Naive thymus-derived CD4-positive, alpha-beta T cell (primary cell): ENCODE results near the gene CHFR. TPM values are rescaled to one million over a fixed set of nuclear protein-coding genes. Genes with fewer than 3 reads are reported as not detected.
A peak's percentile ranks its signal among the peaks of the same experiment; 100 is the strongest.
"Not testable (repeated sequence)": the region's sequence is repeated elsewhere in the genome, so short reads cannot be mapped to it uniquely, and the experiment has no call there.

ENCODE experiments used
- ATAC-seq: fragments of 150-1000 bp; cut with Tn5 transposase; 2 replicates; pipeline ENCODE4 v1.10.0; 2021; ENCODE audit warnings: mild to moderate bottlenecking, moderate library complexity
- CTCF ChIA-PET: fragments of 350-600 bp; sonication (Branson Sonifier 250); formaldehyde crosslinking; loops from one replicate; lab custom pipeline; 2021; ENCODE audit warnings: antibody characterized with exemption; lab: Charles Lee
- POLR2A ChIA-PET: fragments of 350-600 bp; sonication (Branson Sonifier 250); formaldehyde crosslinking; loops from one replicate; lab custom pipeline; 2021; ENCODE audit warnings: antibody characterized with exemption, inconsistent platforms; lab: Charles Lee
- DNase-seq, 9 donors: peaks; one replicate each; pipeline versions ENCODE4 v3.0.0 to v3.0.0-alpha.2; 2020 to 2022; ENCODE audit warnings: mixed read lengths in 1 of 9
- H3K27ac ChIP-seq: one replicate; pipeline ENCODE4 v1.7.0; 2013; ENCODE audit warnings: mild to moderate bottlenecking, low read depth, low read length, moderate library complexity
- H3K27me3 ChIP-seq, 2 donors: one replicate each; pipeline ENCODE4 v1.7.0; 2013; ENCODE audit warnings: low read length in 2 of 2, mild to moderate bottlenecking in 2 of 2, moderate library complexity in 2 of 2; ENCODE audit not compliant: control insufficient read depth in 2 of 2, insufficient read depth in 2 of 2
- H3K36me3 ChIP-seq, 3 experiments: 1 replicate in 2 of 3; 2 replicates in 1 of 3; pipeline ENCODE4 v1.7.0; 2013; ENCODE audit warnings: low read length in 3 of 3, mild to moderate bottlenecking in 3 of 3, moderate library complexity in 1 of 3; ENCODE audit not compliant: insufficient read depth in 3 of 3, control insufficient read depth in 2 of 3
- H3K4me1 ChIP-seq, 2 donors: one replicate each; pipeline ENCODE4 v1.7.0; 2013; ENCODE audit warnings: low read length in 2 of 2, mild to moderate bottlenecking in 2 of 2, moderate library complexity in 1 of 2; ENCODE audit not compliant: control insufficient read depth in 2 of 2, insufficient read depth in 2 of 2
- H3K4me3 ChIP-seq: 2 replicates; pipeline ENCODE4 v1.7.0; 2013; ENCODE audit warnings: mild to moderate bottlenecking, low read length
- H3K9me3 ChIP-seq, 3 experiments: 1 replicate in 2 of 3; 2 replicates in 1 of 3; pipeline ENCODE4 v1.7.0; 2013; ENCODE audit warnings: low read length in 3 of 3; ENCODE audit not compliant: control insufficient read depth in 2 of 3
- H3K27ac Mint-ChIP-seq, 9 donors: one replicate each; pipeline ENCODE4 v1.8.0; 2020 to 2022; ENCODE audit warnings: mixed read lengths in 9 of 9, mild to moderate bottlenecking in 8 of 9, moderate library complexity in 5 of 9, inconsistent platforms in 2 of 9
- H3K27me3 Mint-ChIP-seq, 5 donors: one replicate each; pipeline ENCODE4 v1.8.0; 2021 to 2022; ENCODE audit warnings: mixed read lengths in 5 of 5, mild to moderate bottlenecking in 1 of 5
- H3K36me3 Mint-ChIP-seq, 5 donors: one replicate each; pipeline ENCODE4 v1.8.0; 2020 to 2022; ENCODE audit warnings: mixed read lengths in 5 of 5, mild to moderate bottlenecking in 3 of 5, inconsistent platforms in 1 of 5
- H3K4me1 Mint-ChIP-seq, 7 donors: one replicate each; pipeline ENCODE4 v1.8.0; 2020 to 2022; ENCODE audit warnings: mixed read lengths in 7 of 7, mild to moderate bottlenecking in 3 of 7, inconsistent platforms in 1 of 7
- H3K4me3 Mint-ChIP-seq, 10 donors: one replicate each; pipeline ENCODE4 v1.8.0; 2020 to 2022; ENCODE audit warnings: mild to moderate bottlenecking in 10 of 10, mixed read lengths in 10 of 10, moderate library complexity in 6 of 10, inconsistent platforms in 2 of 10
- H3K9me3 Mint-ChIP-seq, 11 donors: one replicate each; pipeline ENCODE4 v1.8.0; 2020 to 2022; ENCODE audit warnings: mixed read lengths in 11 of 11, mild to moderate bottlenecking in 4 of 11, inconsistent platforms in 1 of 11, moderate library complexity in 1 of 11
- intact Hi-C, 2 donors: fragments of 100-400 bp; cut with micrococcal nuclease; formaldehyde crosslinking; loops; one replicate each; pipeline ENCODE4 v1.15.1; 2023
- polyA plus RNA-seq, 2 donors: library from polyadenylated mRNA; unstranded; fragments of 300-500 nt; fragmentation: Illumina TruSeq; gene quantifications; one replicate each; pipeline ENCODE4 v1.2.3, GENCODE V29; 2021
- total RNA-seq, 6 experiments: library from RNA in 5 of 6; stranded (reverse) in 5 of 6; gene quantifications; 1 replicate in 5 of 6; 2 replicates in 1 of 6; pipeline ENCODE4 v1.2.3 and lab custom pipeline; 2021 to 2026

The CHFR gene
- total and polyA plus RNA-seq, 7 experiments from 2014 or later, result 25.2 to 97.8 (median 67.3) TPM

DNA sequence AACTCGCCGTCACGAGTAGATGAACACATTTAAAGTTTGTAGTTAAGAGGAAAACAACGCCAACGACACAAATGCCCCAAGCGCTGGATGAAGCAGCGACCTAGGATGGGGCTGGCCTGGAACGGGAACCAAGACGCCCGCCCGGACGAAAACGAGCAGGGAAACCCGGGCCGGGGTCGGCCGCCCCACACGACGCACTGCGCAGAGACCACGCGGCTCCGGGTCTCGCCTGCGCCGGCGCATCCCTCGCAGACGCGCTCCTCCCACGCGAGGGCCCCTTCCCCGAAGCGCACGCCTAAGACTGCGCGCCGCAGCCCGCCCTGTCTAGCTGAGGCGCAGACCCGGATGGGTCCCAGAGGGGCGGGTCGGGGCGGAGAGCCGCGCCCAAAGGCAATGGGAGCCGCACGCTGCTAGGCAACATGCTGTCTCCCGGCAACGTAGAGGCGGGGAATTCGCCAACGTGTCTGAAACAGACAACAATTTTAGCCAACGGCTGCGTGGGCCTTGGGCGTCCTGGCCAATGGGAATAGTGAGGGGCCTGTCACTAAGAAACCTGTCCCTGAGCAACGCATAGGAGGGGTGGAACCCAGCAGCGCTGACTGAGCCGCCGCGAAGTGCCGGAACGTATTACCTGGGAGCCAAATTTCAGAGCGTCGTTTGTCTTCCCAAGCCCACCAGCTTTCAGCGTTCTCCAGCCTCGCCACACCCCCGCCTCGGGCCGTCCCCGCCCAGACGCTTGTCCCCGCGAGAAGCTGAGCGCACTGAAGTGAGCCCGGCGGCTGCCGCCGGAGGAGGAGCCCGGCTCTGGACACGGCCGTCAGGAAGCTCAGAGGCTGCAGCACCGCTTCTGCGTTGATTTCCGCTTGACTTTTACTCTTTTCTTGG lies 21.0 kb upstream of the CHFR start:
- peaks cover 4 to 21% (median 10%) of the 10 kb centered on the region in 5 donors for H3K36me3 Mint-ChIP-seq
- no peaks in the 10 kb centered on the region for H3K27me3 ChIP-seq

DNA sequence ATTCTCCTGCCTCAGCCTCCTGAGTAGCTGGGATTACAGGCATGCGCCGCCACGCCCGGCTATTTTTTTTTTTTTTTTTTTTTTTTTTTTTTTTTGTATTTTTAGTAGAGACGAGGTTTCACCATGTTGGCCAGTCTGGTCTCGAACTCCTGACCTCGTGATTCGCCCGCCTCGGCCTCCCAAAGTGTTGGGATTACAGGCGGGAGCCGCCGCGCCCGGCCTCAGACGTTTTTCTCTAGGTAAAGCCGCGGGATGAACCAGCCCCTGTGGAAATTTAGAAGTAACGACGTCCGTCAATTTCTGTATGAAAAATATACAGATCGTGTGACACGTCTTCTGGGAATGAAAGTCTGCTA lies 20.4 kb upstream of the CHFR start:
- Mint-ChIP-seq H3K9me3 (peaks cover 0 to 31% (median 12%) of the 10 kb centered on the region in 11 donors), H3K4me1 (peaks cover 6 to 41% (median 23%) of the 10 kb centered on the region in 7 donors), H3K4me3 (peak overlapping the region; percentile 83 to 98 (median 94)), H3K36me3 (peaks cover 4 to 20% (median 8%) of the 10 kb centered on the region in 5 donors), H3K27me3 (peaks cover 0 to 29% (median 0%) of the 10 kb centered on the region in 5 donors), H3K27ac (peak overlapping the region; percentile 92 to 99 (median 97))
- not testable (repeated sequence) for DNase-seq, H3K36me3 ChIP-seq, H3K4me1 ChIP-seq, H3K27me3 ChIP-seq, ATAC-seq, H3K9me3 ChIP-seq
- CTCF ChIA-PET, result interaction anchor here (0.7 to 1.3 kb wide), 3 partner anchors 100 to 143 kb away, joined by 3 to 6 read pairs (median 4); no protein-coding TSS in a partner anchor
- H3K4me3 ChIP-seq, result peak overlapping the region; percentile 72
- H3K27ac ChIP-seq, result peak overlapping the region; percentile 92
- intact Hi-C loops, result loop anchor here (1.0 to 2.0 kb wide), 14 partner anchors 20 to 959 kb away; partner anchors contain the start of genes CHFR (in 2 of the 2), ZNF10 (in 2 of the 2), ZNF140 (in 2 of the 2) and ZNF26 (in 2 of the 2)
- POLR2A ChIA-PET, result interaction anchor here (0.9 to 1.9 kb wide), 7 partner anchors 20 to 172 kb away, joined by 4 to 13 read pairs (median 8); partner anchors contain the start of genes CHFR and GOLGA3

More for the DNA sequence above, 21.0 kb upstream of the CHFR start:
- CTCF ChIA-PET, result interaction anchor here (0.6 to 1.3 kb wide), 2 partner anchors 21 to 144 kb away, joined by 4 to 6 read pairs; partner anchors contain the start of gene CHFR
- peak overlapping the region; percentile 92 to 99 (median 97) for H3K27ac Mint-ChIP-seq
- Histone ChIP-seq H3K36me3 (no peaks in the 10 kb centered on the region), H3K27ac (peak overlapping the region; percentile 92), H3K4me3 (peak overlapping the region; percentile 72), H3K9me3 (peaks cover 0 to 3% (median 0%) of the 10 kb centered on the region in 3 experiments), H3K4me1 (no peaks in the 10 kb centered on the region)
- H3K4me3 Mint-ChIP-seq, result peak overlapping the region; percentile 83 to 98 (median 94)
- ATAC-seq, result peak; percentile 93
- intact Hi-C loops, result loop anchor here (1.0 to 2.0 kb wide), 14 partner anchors 21 to 960 kb away; partner anchors contain the start of genes CHFR (in 2 of the 2), ZNF10 (in 2 of the 2), ZNF140 (in 2 of the 2) and ZNF26 (in 2 of the 2)
- H3K27me3 Mint-ChIP-seq, result peaks cover 0 to 29% (median 0%) of the 10 kb centered on the region in 5 donors
- DNase-seq, result peak; percentile 79 to 98 (median 96)
- peaks cover 6 to 41% (median 22%) of the 10 kb centered on the region in 7 donors for H3K4me1 Mint-ChIP-seq
- POLR2A ChIA-PET, result interaction anchor here (0.6 to 1.9 kb wide), 16 partner anchors 8 to 175 kb away, joined by 3 to 13 read pairs (median 5); partner anchors contain the start of genes CHFR, GOLGA3, ZNF26 and ZNF605
- H3K9me3 Mint-ChIP-seq, result peaks cover 0 to 36% (median 14%) of the 10 kb centered on the region in 11 donors

DNA sequence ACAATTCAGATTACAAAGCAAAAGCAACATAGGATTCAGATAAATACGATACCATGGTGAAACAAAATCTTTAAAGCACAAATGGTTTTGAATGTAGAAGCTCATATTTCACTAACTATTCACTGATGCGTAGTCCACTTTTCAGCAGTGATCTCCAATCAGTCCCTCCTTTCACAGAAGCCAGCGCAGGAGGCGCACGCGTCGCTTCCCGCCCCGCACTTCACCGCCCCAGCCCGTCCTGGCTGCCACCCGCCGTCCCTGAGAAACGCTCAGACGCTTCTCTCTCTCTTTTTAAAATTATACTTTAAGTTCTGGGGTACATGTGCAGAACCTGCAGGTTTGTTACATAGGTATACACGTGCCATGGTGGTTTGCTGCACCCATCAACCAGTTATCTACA lies 19.8 kb upstream of the CHFR start:
- DNase-seq (no peak), ATAC-seq (no peak)
- Mint-ChIP-seq H3K4me1 (peaks cover 6 to 41% (median 23%) of the 10 kb centered on the region in 7 donors), H3K27me3 (peaks cover 0 to 29% (median 0%) of the 10 kb centered on the region in 5 donors), H3K36me3 (peaks cover 4 to 16% (median 6%) of the 10 kb centered on the region in 5 donors), H3K27ac (peak overlapping the region in 7 of 9 donors; percentile 8 to 76 (median 32)), H3K9me3 (peaks cover 0 to 26% (median 11%) of the 10 kb centered on the region in 11 donors), H3K4me3 (peak overlapping the region; percentile 12 to 70 (median 55))
- H3K27me3 ChIP-seq, result no peaks in the 10 kb centered on the region
- no peaks in the 10 kb centered on the region for H3K4me1 ChIP-seq
- CTCF ChIA-PET, result interaction anchor here (0.7 to 1.3 kb wide), 3 partner anchors 99 to 143 kb away, joined by 3 to 6 read pairs (median 4); no protein-coding TSS in a partner anchor
- H3K27ac ChIP-seq, result no peak overlapping the region
- no peak overlapping the region for H3K4me3 ChIP-seq
- intact Hi-C loops, result no loop called here
- peaks cover 0 to 3% (median 0%) of the 10 kb centered on the region in 3 experiments for H3K9me3 ChIP-seq
- no peaks in the 10 kb centered on the region for H3K36me3 ChIP-seq
- POLR2A ChIA-PET, result no interaction called here

DNA sequence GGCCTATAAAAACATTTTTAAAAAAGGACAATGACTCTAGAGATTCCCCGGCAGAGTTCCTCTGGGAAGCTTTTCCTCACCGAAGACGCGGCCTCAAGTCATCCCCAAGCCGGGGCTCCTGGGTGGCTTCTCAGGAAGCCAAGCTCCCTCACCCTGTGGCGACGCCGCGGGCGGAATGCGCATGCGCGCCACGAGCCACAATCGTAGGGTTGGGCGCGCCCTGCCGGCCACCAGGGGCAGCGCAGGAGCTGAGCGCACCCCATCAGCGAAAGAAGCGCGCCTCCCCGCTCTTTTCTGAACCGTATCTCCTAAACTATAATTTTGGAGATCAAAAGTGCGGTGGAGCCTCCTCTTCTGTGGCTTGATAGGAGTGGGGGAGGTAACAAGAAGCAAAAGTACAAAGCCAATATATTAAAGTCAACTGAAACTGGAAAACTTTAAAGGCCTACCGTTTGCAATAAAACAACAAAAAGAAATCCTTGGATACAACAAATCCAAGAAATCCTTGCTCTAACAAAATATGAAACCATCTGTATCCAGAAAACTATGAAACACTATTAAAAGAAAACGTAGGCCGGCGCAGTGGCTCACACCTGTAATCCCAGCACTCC lies 17.4 kb upstream of the CHFR start:
- no peaks in the 10 kb centered on the region for H3K36me3 ChIP-seq
- H3K27me3 ChIP-seq, result no peaks in the 10 kb centered on the region
- peak overlapping the region; percentile 37 to 76 (median 66) for H3K4me3 Mint-ChIP-seq
- no peak overlapping the region for H3K4me3 ChIP-seq
- H3K27me3 Mint-ChIP-seq, result peaks cover 0 to 29% (median 0%) of the 10 kb centered on the region in 5 donors
- no peaks in the 10 kb centered on the region for H3K4me1 ChIP-seq
- DNase-seq (peak; percentile 84 to 97 (median 90)), ATAC-seq (peak; percentile 47)
- H3K9me3 Mint-ChIP-seq, result peaks cover 0 to 10% (median 0%) of the 10 kb centered on the region in 11 donors
- no peaks in the 10 kb centered on the region for H3K9me3 ChIP-seq
- ChIA-PET POLR2A (interaction anchor here (0.9 to 2.4 kb wide), 7 partner anchors 16 to 143 kb away, joined by 3 to 13 read pairs (median 9); partner anchors contain the start of genes CHFR and GOLGA3), CTCF (interaction anchor here (0.6 to 2.3 kb wide), 11 partner anchors 18 to 140 kb away, joined by 3 to 29 read pairs (median 4); partner anchors contain the start of genes CHFR and GOLGA3)
- intact Hi-C loops, result loop anchor here (1.0 to 2.0 kb wide), 7 partner anchors 18 to 137 kb away; partner anchors contain the start of gene CHFR (in 1 of the 2)
- peaks cover 4 to 34% (median 17%) of the 10 kb centered on the region in 7 donors for H3K4me1 Mint-ChIP-seq
- H3K36me3 Mint-ChIP-seq, result peaks cover 0 to 8% (median 0%) of the 10 kb centered on the region in 5 donors
- no peak overlapping the region for H3K27ac ChIP-seq
- H3K27ac Mint-ChIP-seq, result peak overlapping the region; percentile 40 to 91 (median 73)

DNA sequence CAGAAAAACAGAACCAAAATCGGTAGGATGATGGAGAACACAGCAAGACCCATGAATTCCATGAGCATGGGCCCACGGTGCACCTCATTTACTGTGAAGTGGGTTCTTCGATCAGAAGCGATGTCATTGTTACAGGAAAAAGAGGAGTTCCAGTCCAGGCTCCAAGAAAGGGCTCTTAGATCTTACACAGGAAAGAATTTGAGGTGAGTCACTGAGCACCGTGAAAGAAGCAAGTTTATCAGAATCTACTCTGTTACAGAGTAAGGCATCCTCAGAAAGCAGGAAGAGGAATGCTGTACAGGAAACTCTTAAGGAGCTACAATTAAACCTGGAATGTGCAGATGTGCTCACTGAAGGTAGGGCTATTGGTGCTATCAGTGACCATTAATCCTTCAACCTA lies 11.6 kb upstream of the CHFR start:
- Mint-ChIP-seq H3K4me3 (no peak overlapping the region), H3K9me3 (peaks cover 0 to 12% (median 0%) of the 10 kb centered on the region in 11 donors), H3K4me1 (peaks cover 0 to 4% (median 0%) of the 10 kb centered on the region in 7 donors), H3K27ac (no peak overlapping the region), H3K27me3 (no peaks in the 10 kb centered on the region), H3K36me3 (peaks cover 0 to 7% (median 0%) of the 10 kb centered on the region in 5 donors)
- no peak overlapping the region for H3K27ac ChIP-seq
- ChIA-PET POLR2A (no interaction called here), CTCF (no interaction called here)
- ATAC-seq (no peak), DNase-seq (no peak)
- no peaks in the 10 kb centered on the region for H3K9me3 ChIP-seq
- intact Hi-C loops, result no loop called here
- H3K4me1 ChIP-seq, result no peaks in the 10 kb centered on the region
- no peak overlapping the region for H3K4me3 ChIP-seq
- no peaks in the 10 kb centered on the region for H3K36me3 ChIP-seq
- H3K27me3 ChIP-seq, result no peaks in the 10 kb centered on the region
